Activated T-cell treated with anti-CD3 and anti-CD28 coated beads, Interleukin-2, amount 50 U/mL, for 1 hour (primary cell): ENCODE results near the gene RBM33.

ENCODE experiments used
- DNase-seq: peaks from one replicate; pipeline ENCODE4 v3.0.0-alpha.2; 2020

The RBM33 gene

DNA sequence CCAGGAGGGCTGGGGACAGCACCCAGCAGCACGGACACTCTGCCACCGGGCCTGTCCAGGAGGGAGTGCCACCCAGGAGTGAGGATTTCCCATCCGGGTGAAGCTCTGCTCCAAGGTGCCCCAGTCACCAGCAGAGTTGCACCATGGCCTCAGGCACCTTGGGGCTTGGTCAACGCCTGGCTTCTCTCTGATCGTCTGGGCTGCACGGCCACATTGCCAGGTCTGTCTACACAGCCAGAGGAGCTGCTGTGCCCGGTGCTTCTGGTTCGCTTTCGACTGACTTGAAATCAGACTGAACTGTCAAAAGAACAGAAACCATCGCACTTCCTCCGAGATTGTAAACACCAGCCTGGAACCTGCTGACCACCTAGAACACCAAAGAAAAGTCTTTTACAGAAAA lies 155.8 kb downstream of the RBM33 start:
- DNase-seq, result no peak

- DNase-seq, result no peak
These were observed 156.3 kb downstream of the RBM33 start for GRCh38 chr7:155800741-155801267.

- DNase-seq, result no peak
These were observed 157.8 kb downstream of the RBM33 start for GRCh38 chr7:155802291-155802690.

DNA sequence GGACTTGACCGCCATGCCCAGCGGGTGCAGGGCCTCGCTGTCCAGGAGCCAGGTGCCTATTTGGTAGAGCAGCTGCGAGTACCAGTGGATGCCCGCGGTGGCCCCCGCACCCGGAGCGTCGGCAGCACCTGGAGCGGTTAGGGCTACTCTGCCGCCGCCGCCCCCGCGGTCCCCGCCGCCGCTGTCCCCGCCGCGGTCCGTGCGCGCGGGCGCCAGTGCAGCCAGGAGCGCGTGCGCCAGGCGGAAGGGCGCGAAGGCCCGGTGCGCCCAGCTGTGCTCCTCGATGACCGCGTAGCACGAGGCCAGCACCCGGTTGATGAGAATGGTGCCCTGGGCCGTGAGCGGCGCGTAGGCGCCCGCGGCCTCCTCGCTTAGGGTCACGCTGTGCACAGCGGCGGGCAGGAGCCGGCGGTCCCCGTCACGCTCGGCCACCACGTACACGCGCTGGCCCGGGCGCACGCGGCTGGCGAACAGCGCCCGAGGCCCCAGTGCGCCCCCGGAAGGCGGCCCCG lies 158.5 kb downstream of the RBM33 start:
- no peak for DNase-seq

DNA sequence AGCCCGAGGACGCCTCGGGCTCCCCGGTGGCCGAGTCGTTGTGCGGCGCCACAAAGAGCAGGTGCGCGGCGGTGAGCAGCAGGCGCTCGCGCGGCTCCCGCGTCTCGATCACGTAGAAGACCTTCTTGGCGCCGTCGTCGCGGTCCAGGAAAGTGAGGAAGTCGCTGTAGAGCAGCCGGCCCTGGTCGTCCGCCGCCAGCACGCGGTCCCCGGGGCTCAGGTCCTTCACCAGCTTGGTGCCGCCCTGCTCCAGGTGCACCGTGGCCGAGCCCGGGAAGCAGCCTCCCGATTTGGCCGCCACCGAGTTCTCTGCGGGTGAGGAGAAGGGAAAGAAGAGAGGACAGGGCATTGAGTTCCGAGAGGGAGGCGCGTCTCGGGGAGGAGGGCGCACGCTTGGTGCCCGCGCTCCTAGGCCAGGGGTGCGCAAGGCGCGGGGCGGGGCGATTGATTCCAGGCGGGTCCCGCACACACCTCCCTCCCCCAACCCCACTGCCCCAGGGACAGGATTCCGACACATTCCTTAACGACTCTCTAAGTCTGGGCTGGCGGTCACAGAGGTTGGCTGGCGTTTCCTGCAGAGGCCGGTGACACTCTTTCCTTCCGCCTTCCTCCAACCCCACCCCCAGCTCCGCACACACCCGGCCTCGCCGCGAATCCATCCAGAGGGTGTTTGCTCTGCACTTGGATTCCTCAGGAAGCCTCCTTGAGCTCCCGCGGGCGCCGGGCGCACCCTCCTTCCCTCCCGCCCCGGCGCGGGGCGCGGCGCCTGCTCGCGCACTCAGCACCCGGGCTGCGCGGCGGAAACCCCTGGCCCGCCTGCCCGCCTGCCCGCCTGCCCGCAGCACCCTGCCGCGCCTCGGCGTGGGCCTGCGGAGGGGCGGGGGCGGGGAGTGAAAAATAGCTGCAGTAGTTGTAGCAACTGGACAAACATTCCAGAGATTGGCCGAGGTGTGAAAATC lies 159.2 kb downstream of the RBM33 start:
- no peak for DNase-seq

GRCh38 chr7:155804431-155804831 lies 160.0 kb downstream of the RBM33 start:
- DNase-seq, result no peak

DNA sequence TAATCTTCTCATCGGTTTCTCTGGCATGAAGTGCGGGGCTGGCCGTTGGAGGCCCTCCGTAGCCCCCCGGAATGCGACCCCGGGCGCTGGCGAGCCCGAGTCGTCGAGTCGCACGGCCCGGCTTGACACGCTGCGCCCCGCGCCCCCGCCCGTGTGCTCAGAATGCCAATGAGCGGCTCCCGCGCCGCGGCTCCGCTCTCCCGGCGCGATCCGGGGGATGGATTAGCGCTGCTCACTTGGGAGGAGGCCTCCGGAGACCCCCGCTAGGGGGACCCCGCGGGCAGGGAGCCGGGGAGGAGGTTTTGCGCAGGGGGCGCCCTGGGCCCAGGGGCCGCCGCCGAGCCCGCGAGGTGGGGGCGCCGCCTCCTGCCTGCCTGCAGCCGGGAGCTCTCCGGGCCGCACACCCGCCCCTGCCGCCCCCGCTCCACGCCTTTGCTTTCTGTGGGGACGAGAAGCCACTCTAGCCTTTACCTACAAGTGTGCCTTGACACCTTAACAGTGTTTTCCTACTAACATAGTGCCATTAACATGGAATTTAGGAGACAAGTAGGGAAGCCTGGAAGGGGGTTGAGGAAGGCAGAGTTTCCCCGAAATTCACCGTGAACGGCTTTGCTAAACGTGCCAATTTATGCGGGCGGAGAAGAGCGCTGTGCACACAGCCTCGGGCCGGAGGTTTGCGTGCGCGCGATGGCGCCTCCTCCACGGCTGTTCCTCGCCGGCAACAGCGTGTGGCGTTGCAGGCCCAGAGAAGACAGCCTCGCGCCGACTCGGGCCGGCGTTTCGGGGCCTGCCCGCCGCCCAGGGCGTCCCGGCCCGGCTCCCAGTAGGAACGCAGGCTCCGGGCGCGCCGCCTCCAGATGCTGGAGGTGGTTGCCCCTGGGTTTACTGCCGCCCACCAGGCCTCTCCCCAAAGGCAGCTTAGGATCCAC lies 160.7 kb downstream of the RBM33 start:
- DNase-seq, result peak; percentile 57

DNA sequence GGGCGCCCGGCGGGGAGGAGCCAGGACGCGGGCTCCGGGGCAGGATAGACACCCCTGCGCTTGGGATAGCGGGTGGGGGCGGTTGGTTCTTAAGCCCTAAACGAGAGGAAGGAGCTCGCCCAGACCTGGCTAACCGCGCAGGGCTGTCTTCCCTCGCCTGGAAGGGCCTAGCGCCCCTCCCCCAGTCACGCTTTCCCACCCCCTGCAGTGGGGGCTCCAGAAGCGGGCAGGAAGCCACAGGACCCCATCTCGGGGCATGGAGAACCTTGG lies 161.3 kb downstream of the RBM33 start:
- no peak for DNase-seq

- no peak for DNase-seq
These were observed 161.8 kb downstream of the RBM33 start for GRCh38 chr7:155806096-155806871.

- DNase-seq, result no peak
These were observed 162.7 kb downstream of the RBM33 start for GRCh38 chr7:155807065-155807671.

DNA sequence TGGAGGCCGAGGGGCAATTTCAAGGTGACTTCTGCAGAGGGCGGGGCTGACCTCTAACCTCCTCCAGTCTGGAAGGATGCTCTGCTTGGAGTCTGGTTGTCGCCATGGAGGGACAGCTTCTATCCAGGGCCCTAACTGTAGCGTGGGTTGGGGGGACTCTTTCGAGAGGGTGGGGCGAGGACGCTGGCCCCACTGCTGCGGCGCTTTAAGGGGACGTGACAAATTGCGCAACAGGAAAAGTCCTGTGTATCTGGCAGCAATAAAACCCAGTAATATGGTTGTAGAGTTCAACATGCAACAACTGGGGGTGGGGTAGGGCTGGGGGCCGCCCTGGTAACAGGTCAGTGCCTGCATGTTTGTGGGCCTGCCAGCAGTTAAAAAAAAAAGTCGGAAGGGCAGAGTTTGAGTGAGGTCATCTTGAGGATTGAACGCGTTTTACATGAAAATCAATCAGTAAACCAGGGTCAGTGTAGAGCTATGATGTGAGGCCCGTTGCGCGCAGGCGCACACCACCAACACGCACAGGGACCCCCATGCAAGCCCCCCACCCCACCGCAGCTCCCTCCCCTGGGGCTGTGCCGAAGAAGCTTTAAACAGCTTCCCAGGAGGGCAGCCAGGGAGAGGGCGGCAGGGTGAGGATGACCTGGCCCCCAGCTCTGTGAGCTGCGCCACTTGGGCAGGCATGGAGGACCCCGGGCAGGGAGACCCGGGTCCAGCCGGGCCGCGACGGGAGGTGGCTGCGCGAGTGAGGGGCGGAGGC lies 163.5 kb downstream of the RBM33 start:
- no peak for DNase-seq

- no peak for DNase-seq
These were observed 164.3 kb downstream of the RBM33 start for GRCh38 chr7:155808549-155809331.

DNA sequence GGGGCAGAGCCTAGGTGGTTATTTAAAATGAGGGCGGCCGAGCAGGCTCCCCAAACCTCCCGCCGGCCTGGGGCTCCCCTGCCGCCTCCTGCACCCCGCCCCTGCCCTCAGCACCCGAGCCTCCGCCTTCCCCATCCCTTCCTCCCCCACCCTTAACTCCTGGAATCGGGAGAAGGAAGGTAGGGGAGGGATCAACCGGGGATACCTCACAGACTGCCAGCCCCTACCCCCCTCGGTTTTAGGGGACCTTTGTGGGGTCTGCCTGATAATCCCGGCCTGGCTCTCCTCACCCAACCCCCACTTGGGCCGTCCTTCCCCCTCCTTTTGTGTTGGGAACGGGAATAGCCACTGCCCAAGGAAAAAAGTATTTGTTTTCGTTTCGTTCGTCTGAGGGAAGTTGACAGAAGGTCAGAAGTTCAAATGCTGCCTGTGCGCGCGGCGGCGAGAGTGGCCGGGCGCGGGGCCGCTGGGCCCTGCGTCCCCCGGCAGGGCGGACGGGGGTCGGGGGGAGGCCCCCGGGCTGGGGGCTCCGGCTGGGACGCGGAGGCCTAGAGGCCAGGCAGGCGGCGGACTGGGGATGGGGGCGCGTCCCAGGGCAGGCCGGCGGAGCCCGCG lies 165.0 kb downstream of the RBM33 start:
- no peak for DNase-seq

GRCh38 chr7:155809947-155810769 lies 165.7 kb downstream of the RBM33 start:
- DNase-seq, result no peak

GRCh38 chr7:155810770-155811559 lies 166.5 kb downstream of the RBM33 start:
- no peak for DNase-seq

GRCh38 chr7:155811560-155811894 lies 167.1 kb downstream of the RBM33 start:
- DNase-seq, result no peak

GRCh38 chr7:155811895-155812761 lies 167.7 kb downstream of the RBM33 start, which contains the start of gene SHH:
TSS of gene SHH (minus strand) at chr7:155812463. CDS start at chr7:155812122, 341 bp downstream.
- no peak for DNase-seq
